Calu3 (cell line): Measurements from ENCODE around the gene ORM1. TPM values are rescaled to one million over a fixed set of nuclear protein-coding genes. Genes with fewer than 3 reads are reported as not detected.
"Not testable (repeated sequence)": the region's sequence is repeated elsewhere in the genome, so short reads cannot be mapped to it uniquely, and the experiment has no call there.

Experiments
- Bru-seq: library from RNA; stranded (reverse); fragments of 400-500 nt; gene quantifications from one replicate; lab custom pipeline; 2021; lab: Mats Ljungman, UMichigan
- BruChase-seq, 2 experiments: library from RNA; stranded (reverse); fragments of 400-500 nt; gene quantifications; one replicate each; lab custom pipeline; 2021; lab: Mats Ljungman, UMichigan
- BruUV-seq: library from RNA; stranded (reverse); fragments of 400-500 nt; replicated peaks from 2 replicates; lab custom pipeline; 2021; lab: Mats Ljungman, UMichigan
- CTCF ChIA-PET: fragments of 300-600 bp; sonication (Branson Sonifier 250); formaldehyde crosslinking; loops from one replicate; lab custom pipeline; 2022; ENCODE audit warnings: antibody characterized with exemption; lab: Charles Lee
- DNase-seq: peaks from one replicate; pipeline ENCODE4 v3.0.0; 2022
- H3K27ac Mint-ChIP-seq: one replicate; pipeline ENCODE4 v1.8.0; 2022; ENCODE audit warnings: mixed read lengths; ENCODE audit not compliant: unreplicated experiment
- H3K27me3 Mint-ChIP-seq: one replicate; pipeline ENCODE4 v1.8.0; 2022; ENCODE audit warnings: mixed read lengths; ENCODE audit not compliant: unreplicated experiment
- H3K36me3 Mint-ChIP-seq: one replicate; pipeline ENCODE4 v1.8.0; 2022; ENCODE audit warnings: mild to moderate bottlenecking, moderate library complexity, mixed read lengths; ENCODE audit not compliant: insufficient read depth, unreplicated experiment
- H3K4me1 Mint-ChIP-seq: one replicate; pipeline ENCODE4 v1.8.0; 2022; ENCODE audit warnings: mild to moderate bottlenecking, low read depth, mixed read lengths; ENCODE audit not compliant: unreplicated experiment
- H3K4me3 Mint-ChIP-seq: one replicate; pipeline ENCODE4 v1.8.0; 2022; ENCODE audit warnings: mild to moderate bottlenecking, low read depth, moderate library complexity, mixed read lengths; ENCODE audit not compliant: unreplicated experiment
- H3K9me3 Mint-ChIP-seq: one replicate; pipeline ENCODE4 v1.8.0; 2022; ENCODE audit warnings: low read depth, mixed read lengths; ENCODE audit not compliant: unreplicated experiment
- CTCF ChIP-seq: fragments of 200-600 bp; IDR thresholded peaks from one replicate; pipeline ENCODE4 v1.8.0; 2022; ENCODE audit warnings: antibody characterized with exemption; ENCODE audit not compliant: unreplicated experiment
- intact Hi-C: fragments of 100-400 bp; cut with micrococcal nuclease; formaldehyde crosslinking; loops from one replicate; pipeline ENCODE4 v1.10.0; 2022; ENCODE audit not compliant: unreplicated experiment
- long read RNA-seq: library from polyadenylated mRNA; stranded (forward); transcript quantifications from one replicate; pipeline ENCODE4 v2.0.0, GENCODE V29; 2022
- total RNA-seq: library from RNA; stranded (reverse); gene quantifications from 2 replicates; pipeline ENCODE4 v1.2.3, GENCODE V29; 2022

Gene ORM1
- total RNA-seq: not detected in 2 replicates
- Bru-seq, nascent RNA: not detected
- BruChase-seq, experiment 1, labeled RNA remaining after a 6-hour chase: not detected
- not detected for BruChase-seq, experiment 2, labeled RNA remaining after a 2-hour chase
- long read RNA-seq: 0 reads

- intact Hi-C loops, H3K27ac Mint-ChIP-seq, H3K4me1 Mint-ChIP-seq, H3K9me3 Mint-ChIP-seq, DNase-seq, H3K36me3 Mint-ChIP-seq, CTCF ChIA-PET, BruUV-seq, H3K4me3 Mint-ChIP-seq: not testable (repeated sequence)
- peaks cover 14% of the 10 kb centered on the region for H3K27me3 Mint-ChIP-seq
These were observed at the start of gene ORM1 for GRCh38 chr9:114322831-114323531. Gene ORM1 (plus strand): TSS chr9:114323098. CDS start chr9:114323134, 36 bp downstream.

- DNase-seq: no peak
- H3K9me3 Mint-ChIP-seq: no peaks in the 10 kb centered on the region
- CTCF ChIA-PET: no interaction called here
- H3K4me1 Mint-ChIP-seq: no peaks in the 10 kb centered on the region
- H3K4me3 Mint-ChIP-seq: no peak overlapping the region
- no peaks in the 10 kb centered on the region for H3K27me3 Mint-ChIP-seq
- H3K27ac Mint-ChIP-seq: no peak overlapping the region
- TF ChIP-seq CTCF: no peak
- intact Hi-C loops: loop anchor here (5.0 kb wide), 2 partner anchors 116 to 166 kb away; partner anchors contain the start of gene COL27A1
- H3K36me3 Mint-ChIP-seq: no peaks in the 10 kb centered on the region
- no TSS peak for BruUV-seq
These were observed 49.4 kb upstream of the ORM1 start for GRCh38 chr9:114273461-114273881.

- no TSS peak for BruUV-seq
- Mint-ChIP-seq H3K4me1 (no peaks in the 10 kb centered on the region), H3K27me3 (no peaks in the 10 kb centered on the region), H3K4me3 (no peak overlapping the region), H3K27ac (no peak overlapping the region), H3K9me3 (no peaks in the 10 kb centered on the region), H3K36me3 (no peaks in the 10 kb centered on the region)
- no peak for DNase-seq
- intact Hi-C loops: loop anchor here (5.0 kb wide), 2 partner anchors 117 to 167 kb away; partner anchors contain the start of gene COL27A1
- CTCF ChIA-PET: interaction anchor here (0.9 kb wide), 1 partner anchor 9 kb away, joined by 3 read pairs; no protein-coding TSS in a partner anchor
- no peak for TF ChIP-seq CTCF
These were observed 48.7 kb upstream of the ORM1 start for GRCh38 chr9:114274217-114274616.

GRCh38 chr9:114275246-114276004 is 47.5 kb upstream of the ORM1 start:
- Mint-ChIP-seq H3K4me1 (no peaks in the 10 kb centered on the region), H3K4me3 (no peak overlapping the region), H3K27ac (no peak overlapping the region), H3K36me3 (no peaks in the 10 kb centered on the region), H3K27me3 (no peaks in the 10 kb centered on the region), H3K9me3 (no peaks in the 10 kb centered on the region)
- CTCF ChIA-PET: interaction anchor here (0.6 kb wide), 1 partner anchor 83 kb away, joined by 3 read pairs; no protein-coding TSS in a partner anchor
- intact Hi-C loops: no loop called here
- no TSS peak for BruUV-seq
- no peak for DNase-seq
- TF ChIP-seq CTCF: no peak
